H1 (cell line): ENCODE data around the gene SPOCK3. TPM values are rescaled to one million over a fixed set of nuclear protein-coding genes. Genes with fewer than 3 reads are reported as not detected.

Experiments
- CTCF ChIA-PET: fragments of 300-600 bp; sonication (Branson Sonifier 250); formaldehyde crosslinking; loops from one replicate; lab custom pipeline; 2021; ENCODE audit not compliant: partially characterized antibody; lab: Charles Lee
- POLR2A ChIA-PET: fragments of 300-600 bp; sonication (Branson Sonifier 250); formaldehyde crosslinking; loops from one replicate; lab custom pipeline; 2021; ENCODE audit warnings: inconsistent platforms; ENCODE audit not compliant: partially characterized antibody; lab: Charles Lee
- DNase-seq, 2 experiments: peaks; one replicate each; pipeline versions ENCODE4 v3.0.0 to v3.0.0-alpha.2; 2010 to 2022; ENCODE audit warnings: low spot score in 2 of 2, low read depth in 1 of 2, mixed read lengths in 1 of 2
- FAIRE-seq: peaks from 2 replicates; lab custom pipeline; 2011; peaks lifted over from hg19 to GRCh38; lab: Jason Lieb, UNC
- H2AFZ ChIP-seq: 2 replicates; pipeline ENCODE4 v1.8.1; 2012; ENCODE audit warnings: low read length, inconsistent platforms
- H2AK5ac ChIP-seq: 2 replicates; pipeline ENCODE4 v1.6.1; 2013; ENCODE audit warnings: low read depth, low read length
- H2BK120ac ChIP-seq: replicated peaks from 2 replicates; pipeline ENCODE3; 2013; ENCODE audit warnings: low read depth, low read length, inconsistent platforms
- H2BK12ac ChIP-seq: 2 replicates; pipeline ENCODE4 v1.6.1; 2013; ENCODE audit warnings: low read depth, low read length
- H2BK15ac ChIP-seq: 2 replicates; pipeline ENCODE4 v1.6.1; 2013; ENCODE audit warnings: low read length
- H2BK20ac ChIP-seq: 2 replicates; pipeline ENCODE4 v1.6.1; 2013; ENCODE audit warnings: low read length
- H2BK5ac ChIP-seq: 2 replicates; pipeline ENCODE4 v1.6.1; 2013; ENCODE audit warnings: low read depth, low read length
- H3K14ac ChIP-seq: 2 replicates; pipeline ENCODE4 v1.6.1; 2013; ENCODE audit warnings: inconsistent platforms; ENCODE audit not compliant: insufficient read length
- H3K18ac ChIP-seq: 2 replicates; pipeline ENCODE4 v1.6.1; 2013; ENCODE audit warnings: low read length; ENCODE audit errors: extremely low read depth
- H3K23ac ChIP-seq: 2 replicates; pipeline ENCODE4 v1.6.1; 2013; ENCODE audit warnings: inconsistent platforms; ENCODE audit not compliant: insufficient read length
- H3K23me2 ChIP-seq: 2 replicates; pipeline ENCODE4 v1.6.1; 2013; ENCODE audit warnings: low read depth, low read length
- H3K27ac ChIP-seq: 2 replicates; pipeline ENCODE4 v1.6.1; 2011; ENCODE audit warnings: low read depth, low read length, inconsistent platforms
- H3K27me3 ChIP-seq, 4 experiments: replicated peaks in 1 of 4; 1 replicate in 1 of 4; 2 replicates in 3 of 4; pipeline versions ENCODE4 v1.6.1 to v1.8.1; 2011 to 2013; ENCODE audit warnings: low read length in 3 of 4, mild to moderate bottlenecking in 3 of 4, inconsistent platforms in 2 of 4, mixed read lengths in 2 of 4, moderate library complexity in 1 of 4; ENCODE audit not compliant: control insufficient read depth in 3 of 4, insufficient read depth in 3 of 4; ENCODE audit errors: extremely low read depth in 1 of 4
- H3K36me3 ChIP-seq, 4 experiments: 2 replicates each; pipeline versions ENCODE4 v1.6.1 to v1.8.1; 2011 to 2013; ENCODE audit warnings: mild to moderate bottlenecking in 4 of 4, low read length in 3 of 4, moderate library complexity in 2 of 4, control low read depth in 1 of 4, inconsistent platforms in 1 of 4; ENCODE audit not compliant: insufficient read depth in 4 of 4, control insufficient read depth in 2 of 4
- H3K4ac ChIP-seq: replicated peaks from 2 replicates; pipeline ENCODE3; 2013; ENCODE audit warnings: low read length, low read depth, mixed read lengths, inconsistent platforms; ENCODE audit not compliant: insufficient read length
- H3K4me1 ChIP-seq, 4 experiments: replicated peaks in 1 of 4; 1 replicate in 1 of 4; 2 replicates in 3 of 4; pipeline versions ENCODE4 v1.6.1 to v1.8.1; 2011 to 2013; ENCODE audit warnings: low read length in 3 of 4, inconsistent platforms in 2 of 4, mixed read lengths in 1 of 4; ENCODE audit not compliant: insufficient read depth in 4 of 4, control insufficient read depth in 3 of 4
- H3K4me2 ChIP-seq, 2 experiments: 2 replicates each; pipeline versions ENCODE4 v1.6.1 to v1.8.1; 2011 to 2013; ENCODE audit warnings: low read depth in 2 of 2, low read length in 2 of 2, control low read depth in 1 of 2, inconsistent platforms in 1 of 2, mild to moderate bottlenecking in 1 of 2; ENCODE audit not compliant: insufficient read depth in 1 of 2
- H3K4me3 ChIP-seq, 4 experiments: fragments of 200-600, 300-600 bp in 1 of 4; sonication (generic), shearing (Covaris generic), sonication (Bioruptor Twin) in 1 of 4; 2 replicates each; pipeline versions ENCODE4 v1.5.1 to v1.8.1; 2011 to 2016; ENCODE audit warnings: low read length in 4 of 4, low read depth in 3 of 4, control low read depth in 2 of 4, inconsistent platforms in 2 of 4, mild to moderate bottlenecking in 2 of 4, mixed read lengths in 1 of 4, moderate library complexity in 1 of 4; ENCODE audit not compliant: insufficient read depth in 2 of 4; ENCODE audit errors: extremely low read depth in 1 of 4
- H3K56ac ChIP-seq: replicated peaks from 2 replicates; pipeline ENCODE3; 2013; ENCODE audit warnings: low read depth, mild to moderate bottlenecking, mixed read lengths, low read length, inconsistent platforms; ENCODE audit not compliant: insufficient read length
- H3K79me1 ChIP-seq: 2 replicates; pipeline ENCODE4 v1.6.1; 2013; ENCODE audit warnings: low read depth, low read length, control low read depth
- H3K79me2 ChIP-seq, 2 experiments: 2 replicates each; pipeline versions ENCODE4 v1.6.1 to v1.8.1; 2012 to 2013; ENCODE audit warnings: low read length in 2 of 2, mild to moderate bottlenecking in 2 of 2, inconsistent platforms in 1 of 2; ENCODE audit not compliant: insufficient read depth in 2 of 2, control insufficient read depth in 1 of 2
- H3K9ac ChIP-seq, 4 experiments: replicated peaks in 1 of 4; 1 replicate in 1 of 4; 2 replicates in 3 of 4; pipeline versions ENCODE4 v1.6.1 to v1.8.1; 2011 to 2013; ENCODE audit warnings: low read depth in 3 of 4, low read length in 3 of 4, control low read depth in 2 of 4, mild to moderate bottlenecking in 2 of 4, moderate library complexity in 2 of 4, inconsistent platforms in 1 of 4; ENCODE audit errors: extremely low read depth in 1 of 4
- H3K9me3 ChIP-seq, 2 experiments: 2 replicates each; pipeline versions ENCODE4 v1.6.1 to v1.8.1; 2012 to 2013; ENCODE audit warnings: mild to moderate bottlenecking in 2 of 2, moderate library complexity in 2 of 2, control low read depth in 1 of 2, inconsistent platforms in 1 of 2, low read depth in 1 of 2, low read length in 1 of 2, mixed read lengths in 1 of 2; ENCODE audit not compliant: insufficient read depth in 2 of 2
- H4K20me1 ChIP-seq, 2 experiments: replicated peaks in 1 of 2; 2 replicates each; pipeline versions ENCODE3 to v1.8.1; 2011 to 2013; ENCODE audit warnings: inconsistent platforms in 2 of 2, low read length in 2 of 2, mild to moderate bottlenecking in 1 of 2; ENCODE audit not compliant: insufficient read depth in 2 of 2, control insufficient read depth in 1 of 2
- H4K5ac ChIP-seq: 2 replicates; pipeline ENCODE4 v1.6.1; 2013; ENCODE audit warnings: low read length, low read depth, mixed read lengths, inconsistent platforms; ENCODE audit not compliant: insufficient read length
- H4K8ac ChIP-seq: 2 replicates; pipeline ENCODE4 v1.8.0; 2013; ENCODE audit warnings: mild to moderate bottlenecking, moderate library complexity, low read length, inconsistent platforms; ENCODE audit not compliant: insufficient read depth; ENCODE audit errors: extremely low read depth
- H4K91ac ChIP-seq: replicated peaks from 2 replicates; pipeline ENCODE3; 2013; ENCODE audit warnings: low read length, mixed read lengths, inconsistent platforms; ENCODE audit not compliant: insufficient read length
- ASH2L ChIP-seq: fragments of 200-600, 300-600 bp; sonication (generic); IDR thresholded peaks from one replicate; pipeline ENCODE4 v1.7.1; 2017; ENCODE audit warnings: low read length
- BCL11A ChIP-seq, 2 experiments: IDR thresholded peaks; one replicate each; pipeline ENCODE4 v1.6.1; 2011; ENCODE audit warnings: low read depth in 2 of 2, low read length in 2 of 2, mild to moderate bottlenecking in 2 of 2
- BRCA1 ChIP-seq: IDR thresholded peaks from 2 replicates; pipeline ENCODE4 v1.6.1; 2012; ENCODE audit warnings: low read depth, low read length, improper control_type of control experiment
- CHD2 ChIP-seq: IDR thresholded peaks from 2 replicates; pipeline ENCODE4 v1.6.1; 2012; ENCODE audit warnings: low read length, improper control_type of control experiment
- CTBP2 ChIP-seq: IDR thresholded peaks from 2 replicates; pipeline ENCODE4 v1.7.0; 2011; ENCODE audit warnings: borderline replicate concordance, mild to moderate bottlenecking, moderate library complexity, mixed read lengths, low read length; ENCODE audit not compliant: insufficient read depth, insufficient read length
- EP300 ChIP-seq, 2 experiments: IDR thresholded peaks; 1 replicate in 1 of 2; 2 replicates in 1 of 2; pipeline ENCODE4 v1.6.1; 2011 to 2012; ENCODE audit warnings: low read depth in 2 of 2, low read length in 2 of 2, mild to moderate bottlenecking in 2 of 2, borderline replicate concordance in 1 of 2, inconsistent platforms in 1 of 2, moderate library complexity in 1 of 2
- HDAC2 ChIP-seq, 2 experiments: fragments of 300-600 bp in 1 of 2; sonication (generic) in 1 of 2; IDR thresholded peaks; 2 replicates each; pipeline ENCODE4 v1.6.1; 2011 to 2012; ENCODE audit warnings: low read depth in 2 of 2, low read length in 2 of 2, mild to moderate bottlenecking in 2 of 2, moderate library complexity in 2 of 2, borderline replicate concordance in 1 of 2, inconsistent platforms in 1 of 2
- NRF1 ChIP-seq: IDR thresholded peaks from 2 replicates; pipeline ENCODE4 v1.6.1; 2011; ENCODE audit warnings: mild to moderate bottlenecking, low read depth, low read length, improper control_type of control experiment
- PHF8 ChIP-seq: fragments of 200-600 bp; sonication (generic); conservative IDR thresholded peaks from 2 replicates; pipeline ENCODE4 v1.7.1; 2012; ENCODE audit warnings: low read depth, mild to moderate bottlenecking, inconsistent platforms, low read length, moderate library complexity
- RAD21 ChIP-seq, 2 experiments: IDR thresholded peaks in 1 of 2; conservative IDR thresholded peaks in 1 of 2; 2 replicates each; pipeline ENCODE4 v1.6.1; 2011; ENCODE audit warnings: low read depth in 2 of 2, low read length in 2 of 2, improper control_type of control experiment in 1 of 2, inconsistent platforms in 1 of 2, mild to moderate bottlenecking in 1 of 2, moderate library complexity in 1 of 2
- SUZ12 ChIP-seq: fragments of 200-600 bp; sonication (generic); IDR thresholded peaks from 2 replicates; pipeline ENCODE4 v1.6.1; 2012; ENCODE audit warnings: mild to moderate bottlenecking, inconsistent platforms, low read length, moderate library complexity, mixed read lengths
- YY1 ChIP-seq: IDR thresholded peaks from 2 replicates; pipeline ENCODE4 v1.6.1; 2011; ENCODE audit warnings: low read depth, mild to moderate bottlenecking, low read length
- WGBS, 2 experiments: shearing (Covaris generic) in 1 of 2; methylation state at CpG; one replicate each; pipeline versions ENCODE4 v1.1.6 to v1.1.7; 2013 to 2015; ENCODE audit warnings: low lambda C conversion rate in 2 of 2, mixed read lengths in 2 of 2, inconsistent platforms in 1 of 2, low coverage in 1 of 2, missing lambda C conversion rate in 1 of 2; ENCODE audit not compliant: insufficient replicate concordance in 2 of 2, insufficient coverage in 1 of 2, insufficient read length in 1 of 2; ENCODE audit errors: extremely low coverage in 1 of 2, missing lambda C conversion rate in 1 of 2; 5-methylcytosine and 5-hydroxymethylcytosine counted together
- polyA plus RNA-seq, 7 experiments: library from polyadenylated mRNA; depleted of rRNA in 3 of 7; stranded (reverse) in 5 of 7; unstranded in 2 of 7; fragments of >200 nt in 5 of 7; fragments of 200-250 nt in 2 of 7; gene quantifications; 1 replicate in 5 of 7; 2 replicates in 1 of 7; 4 replicates in 1 of 7; pipeline versions ENCODE4 v1.2.1 to v1.2.3, GENCODE V29; 2011 to 2013; ENCODE audit warnings: missing spikeins in 2 of 7, mixed read lengths in 2 of 7
- total RNA-seq: library from RNA; stranded (reverse); fragmentation: NEBNext Ultra II Directional; extraction: Animal tissue kit (Norgen Biotek cat#: 25700); gene quantifications from 2 replicates; pipeline ENCODE4 v1.2.1, GENCODE V29; 2021
- TF ChIP-seq, protein P1 (sequence below): IDR thresholded peaks from 2 replicates; pipeline ENCODE4 v1.6.1; 2012; ENCODE audit warnings: inconsistent platforms

Gene SPOCK3
- total and polyA plus RNA-seq, 2 of the 8 experiments (the other 6 are each of a cell fraction or from before 2014, with no cell fraction given): 0.14 to 0.60 TPM

DNA sequence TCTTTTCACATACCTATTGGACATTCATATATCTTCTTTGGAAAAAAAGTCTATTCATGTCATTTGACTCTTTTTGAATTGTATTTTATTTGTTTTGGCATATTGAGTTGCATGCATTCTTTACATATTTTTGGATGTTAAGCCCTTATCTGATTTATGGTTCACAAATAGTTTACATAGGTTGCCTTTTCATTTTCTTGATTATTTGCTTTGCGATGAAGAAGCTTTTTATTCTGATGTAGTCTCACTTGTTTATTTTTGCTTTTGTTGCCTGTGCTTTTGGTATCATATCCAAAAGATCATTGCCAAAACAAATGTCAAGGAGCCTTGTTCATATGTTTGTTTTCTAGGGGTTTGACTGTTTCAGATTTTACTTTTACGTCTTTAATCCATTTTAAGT is 43.9 kb downstream of the SPOCK3 start:
- Histone ChIP-seq H2BK5ac (no peak overlapping the region), H2AFZ (no peak overlapping the region), H2BK120ac (no peak overlapping the region), H3K4me3 (no peak overlapping the region), H4K91ac (no peak overlapping the region), H3K79me2 (no peaks in the 10 kb centered on the region), H3K4me2 (no peak overlapping the region), H2BK12ac (no peak overlapping the region), H3K4ac (no peak overlapping the region), H3K27ac (no peak overlapping the region), H4K5ac (no peak overlapping the region), H3K23ac (no peak overlapping the region), H3K9me3 (no peaks in the 10 kb centered on the region), H3K18ac (no peak overlapping the region), H3K56ac (no peak overlapping the region), H3K79me1 (no peaks in the 10 kb centered on the region), H4K8ac (no peak overlapping the region), H3K36me3 (no peaks in the 10 kb centered on the region), H2BK15ac (no peak overlapping the region), H3K4me1 (no peaks in the 10 kb centered on the region), H4K20me1 (no peaks in the 10 kb centered on the region), H3K9ac (no peak overlapping the region), H3K14ac (no peak overlapping the region), H2BK20ac (no peak overlapping the region), H3K27me3 (no peaks in the 10 kb centered on the region), H2AK5ac (no peak overlapping the region), H3K23me2 (no peaks in the 10 kb centered on the region)
- CTCF ChIA-PET: no interaction called here
- DNase-seq (no peak), FAIRE-seq (no peak)
- 98% methylated on average over 2 of the region's 2 CpGs; no CpG with 5 or more reads in 1 of the 2 experiments for WGBS, 2 experiments
- POLR2A ChIA-PET: no interaction called here
- TF ChIP-seq BRCA1: no peak
- no peak for TF ChIP-seq NRF1
- TF ChIP-seq ASH2L: no peak
- no peak for TF ChIP-seq CHD2
- no peak for TF ChIP-seq EP300 (IDR thresholded peaks at IDR 0.05; ENCODE audit: borderline replicate concordance in 1 of 2, low read depth in 2 of 2, low read length in 2 of 2)
- TF ChIP-seq, protein P1, sequence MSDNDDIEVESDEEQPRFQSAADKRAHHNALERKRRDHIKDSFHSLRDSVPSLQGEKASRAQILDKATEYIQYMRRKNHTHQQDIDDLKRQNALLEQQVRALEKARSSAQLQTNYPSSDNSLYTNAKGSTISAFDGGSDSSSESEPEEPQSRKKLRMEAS: no peak
- TF ChIP-seq BCL11A (IDR thresholded peaks at IDR 0.05; ENCODE audit: low read depth in 2 of 2, low read length in 2 of 2): no peak
- TF ChIP-seq RAD21 (IDR thresholded peaks at IDR 0.05 in 1 of 2, conservative IDR thresholded peaks at IDR 0.05 in 1 of 2; ENCODE audit: low read depth in 2 of 2, low read length in 2 of 2): no peak
- TF ChIP-seq PHF8: no peak
- TF ChIP-seq CTBP2: no peak
- TF ChIP-seq YY1: no peak
- TF ChIP-seq SUZ12: no peak
- TF ChIP-seq HDAC2 (IDR thresholded peaks at IDR 0.05; ENCODE audit: borderline replicate concordance in 1 of 2, low read depth in 2 of 2, low read length in 2 of 2): no peak
